ENCODE measurements around the gene BRAP.
"Not testable (repeated sequence)": the region's sequence is repeated elsewhere in the genome, so short reads cannot be mapped to it uniquely, and the experiment has no call there.

The BRAP gene

DNA sequence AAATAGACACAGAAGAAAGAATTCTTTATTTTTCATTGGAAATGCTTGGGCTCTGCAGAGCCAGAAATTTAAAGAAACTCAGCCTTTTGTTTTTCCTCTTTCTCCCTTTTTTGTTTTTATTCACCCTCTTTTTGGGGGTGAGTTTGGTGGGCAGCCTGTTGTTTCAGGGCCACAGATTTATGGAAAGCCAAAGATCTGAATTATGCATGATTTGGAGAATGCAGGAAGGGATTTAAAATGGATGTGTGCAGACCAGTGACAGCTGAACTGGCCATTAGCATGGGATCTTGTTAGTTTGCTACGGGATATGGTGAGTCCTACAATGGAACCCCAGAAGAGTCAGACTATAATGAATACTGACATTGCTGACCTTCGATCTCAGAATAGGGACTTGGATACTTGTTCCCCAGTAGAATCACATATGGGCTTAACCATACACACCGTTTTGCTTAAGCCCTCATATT lies 79.0 kb downstream of the BRAP start:
- DNase-seq = no peak

DNA sequence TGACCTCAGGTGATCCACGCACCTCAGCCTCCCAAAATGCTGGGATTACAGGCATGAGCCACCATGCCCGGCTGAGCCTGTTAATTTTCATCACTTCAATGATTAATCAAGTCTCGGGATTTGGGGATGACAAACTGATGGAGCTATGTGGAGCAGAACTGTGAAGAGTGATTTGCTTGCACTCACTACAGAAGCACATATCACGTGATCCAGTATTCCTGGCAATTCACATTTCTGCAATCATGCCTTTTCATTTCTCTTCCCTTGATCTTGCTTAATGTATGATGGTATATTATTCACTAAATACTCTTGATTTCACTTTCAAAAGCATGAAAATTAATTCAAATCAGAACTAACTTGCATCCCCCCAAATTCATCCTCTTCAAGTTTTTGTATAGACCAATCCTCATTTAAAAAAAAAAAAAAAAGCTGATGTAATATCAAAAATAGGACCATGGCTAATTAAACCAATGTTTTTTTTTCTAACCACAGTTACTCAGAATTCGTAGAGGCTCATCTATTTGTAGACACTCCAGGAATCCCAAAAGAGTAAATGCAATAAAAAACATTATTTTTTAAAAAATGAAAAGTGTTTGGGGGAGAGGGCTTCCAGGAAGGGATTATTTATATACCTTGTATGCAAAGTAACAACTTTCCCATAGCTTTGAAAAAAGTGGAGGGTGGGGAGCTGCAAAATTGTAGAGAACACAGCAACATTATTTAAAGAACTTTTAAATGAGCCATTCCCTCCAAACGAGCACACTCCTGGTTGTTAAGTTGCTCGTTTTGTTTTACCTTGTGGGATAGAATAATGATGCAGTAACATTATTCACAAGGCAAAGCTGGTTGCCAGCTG lies 79.6 kb downstream of the BRAP start:
- no peak for DNase-seq

DNA sequence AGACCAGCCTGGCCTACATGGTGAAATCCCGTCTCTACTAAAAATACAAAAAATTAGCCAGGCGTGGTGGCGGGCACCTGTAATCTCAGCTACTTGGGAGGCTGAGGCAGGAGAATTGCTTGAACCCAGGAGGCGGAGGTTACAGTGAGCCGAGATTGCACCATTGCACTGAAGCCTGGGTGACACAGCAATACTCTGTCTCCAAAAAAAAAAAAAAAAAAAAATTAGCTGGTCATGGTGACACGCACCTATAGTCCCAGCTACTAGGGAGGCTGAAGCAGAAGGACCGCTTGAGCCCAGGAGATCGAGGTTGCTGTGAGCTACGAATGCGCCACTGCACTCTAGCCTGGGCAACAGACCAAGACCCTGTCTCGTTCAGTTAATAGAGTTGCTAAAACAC lies 82.9 kb downstream of the BRAP start:
- DNase-seq = not testable (repeated sequence)

DNA sequence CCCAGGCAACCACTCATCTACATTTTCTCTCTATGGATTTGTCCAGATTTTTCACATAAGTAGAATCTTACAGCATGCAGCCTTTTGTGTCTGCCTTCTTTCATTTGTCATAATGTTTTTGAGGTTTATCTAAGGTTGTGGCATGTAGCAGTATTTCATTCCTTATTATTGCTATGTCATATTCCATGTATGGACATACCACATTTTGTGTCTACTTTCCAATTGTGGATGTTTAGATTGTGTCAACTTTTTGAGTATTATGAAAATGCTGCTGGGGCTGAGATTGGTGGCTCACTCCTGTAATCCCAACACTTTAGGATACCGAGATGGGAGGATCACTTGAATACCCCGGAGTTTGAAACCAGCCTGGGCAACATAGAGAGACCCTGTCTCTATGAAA lies 83.4 kb downstream of the BRAP start:
- no peak for DNase-seq

DNA sequence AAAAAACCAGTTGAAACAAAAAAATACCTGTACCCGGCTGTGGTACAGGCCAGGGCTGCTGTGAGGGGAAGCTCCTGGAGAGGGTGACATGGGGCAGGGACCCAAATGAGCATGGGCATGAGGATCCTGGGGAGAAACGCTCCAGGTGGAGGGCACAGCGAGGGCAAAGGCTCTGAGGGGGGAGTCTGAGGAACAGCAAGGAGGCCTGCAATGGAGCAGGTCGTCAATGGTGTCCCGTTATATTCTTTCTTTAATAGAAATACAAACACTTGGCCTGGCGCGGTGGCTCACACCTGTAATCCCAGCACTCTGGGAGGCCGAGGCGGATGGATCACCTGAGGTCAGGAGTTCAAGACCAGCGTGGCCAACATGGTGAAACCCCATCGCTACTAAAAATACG lies 84.8 kb downstream of the BRAP start:
- DNase-seq = not testable (repeated sequence)

DNA sequence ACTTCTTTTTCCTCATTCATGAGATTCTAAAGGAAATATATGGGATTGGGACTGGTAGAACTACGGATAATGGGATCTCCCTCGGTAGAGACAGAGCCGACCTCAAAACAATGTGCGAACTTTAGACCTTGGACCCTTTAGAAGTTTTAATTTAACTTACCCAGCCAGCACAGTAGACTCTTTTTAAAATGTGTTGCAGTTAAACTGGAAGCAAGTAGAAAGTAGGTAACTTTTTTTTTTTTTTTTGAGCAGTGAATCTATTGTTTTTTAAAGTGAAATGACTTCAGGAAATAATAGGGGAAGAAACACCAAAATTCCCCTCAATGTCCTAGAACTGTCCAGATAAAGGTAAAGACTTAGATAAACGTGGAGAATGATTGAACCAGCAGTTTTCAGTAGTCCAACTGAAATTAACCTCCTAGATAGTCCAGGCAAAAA lies 85.5 kb downstream of the BRAP start:
- no peak for DNase-seq

DNA sequence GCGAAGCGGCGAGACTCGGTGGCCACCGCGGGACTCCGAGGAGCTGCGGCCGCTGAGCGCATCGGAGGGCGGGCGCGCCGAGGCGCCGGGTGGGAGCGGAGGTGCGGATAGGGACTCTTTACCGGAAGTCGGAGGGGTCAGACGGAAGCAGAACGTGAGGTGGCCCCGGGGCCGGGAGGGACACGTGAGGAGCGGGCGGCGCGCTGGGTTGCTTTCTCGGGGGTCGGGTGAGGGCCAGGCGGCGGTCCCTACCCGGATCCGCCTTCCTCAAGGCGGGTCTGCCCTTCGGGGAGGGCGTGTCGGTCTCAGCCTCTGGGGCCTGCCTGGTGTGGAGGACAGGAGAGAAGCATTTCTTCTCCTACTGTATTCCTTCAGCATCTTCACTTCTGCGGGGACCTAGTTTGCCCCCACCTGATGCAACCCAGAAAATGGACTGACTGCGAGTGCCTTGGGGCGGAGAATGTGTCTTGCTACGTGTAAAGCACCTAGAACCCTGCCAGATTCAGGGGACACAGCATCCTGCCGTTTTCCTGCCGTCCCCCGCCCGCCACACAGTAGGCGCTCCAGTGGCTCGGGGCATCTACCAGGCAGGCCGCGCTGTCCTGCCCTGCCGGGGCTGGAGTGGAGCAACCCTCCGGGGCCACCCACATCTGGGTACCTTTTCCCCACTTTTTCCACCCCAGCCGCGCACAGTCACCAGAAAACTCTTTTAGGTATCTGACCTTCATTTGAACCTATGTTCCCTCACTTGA lies 86.1 kb downstream of the BRAP start:
- DNase-seq = peak; percentile 70

DNA sequence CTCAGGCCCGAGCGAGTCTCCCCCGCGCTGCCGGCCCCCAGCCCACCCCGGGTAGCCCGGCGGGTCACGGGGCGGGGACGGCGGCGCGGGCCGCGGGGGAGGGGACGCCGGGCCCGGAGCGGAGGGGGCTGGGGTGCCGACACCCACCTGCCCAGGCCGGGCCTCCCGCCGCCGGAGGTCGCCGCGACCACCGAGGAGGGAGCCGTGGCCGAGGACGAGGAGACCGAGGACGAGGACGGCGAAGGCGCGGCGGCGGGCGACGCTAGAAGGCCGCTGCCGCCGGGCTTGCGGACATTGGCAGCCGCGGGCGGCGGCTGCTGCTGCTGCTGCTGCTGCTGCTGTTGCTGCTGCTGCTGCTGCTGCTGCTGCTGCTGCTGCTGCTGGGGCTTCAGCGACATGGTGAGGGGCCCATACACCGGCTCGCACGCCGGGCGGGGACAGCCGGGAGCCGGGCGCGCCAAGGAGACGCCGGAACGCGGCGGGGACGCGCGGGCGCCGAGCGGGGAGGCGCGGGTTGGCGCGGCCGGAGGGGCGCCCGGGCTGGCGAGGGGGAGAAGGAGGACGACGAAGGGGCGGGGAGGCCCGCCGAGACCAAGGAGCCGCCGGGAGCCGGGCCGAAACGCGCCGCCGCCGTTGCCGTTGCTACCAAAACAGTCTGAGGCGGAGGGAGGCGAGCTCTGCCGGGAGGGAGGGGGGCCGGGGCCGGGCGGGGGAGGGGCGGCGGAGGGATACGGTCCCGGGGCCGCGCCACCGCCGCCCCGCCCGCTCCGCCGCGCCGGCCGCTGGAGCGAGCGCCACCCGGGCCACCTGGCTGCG lies 86.9 kb downstream of the BRAP start, which contains the start of gene ATXN2:
TSS of gene ATXN2 (minus strand) at position 679 of the 816 bp plus-strand sequence. CDS start at position 398, 281 bp downstream.
- DNase-seq = peak; percentile 26

DNA sequence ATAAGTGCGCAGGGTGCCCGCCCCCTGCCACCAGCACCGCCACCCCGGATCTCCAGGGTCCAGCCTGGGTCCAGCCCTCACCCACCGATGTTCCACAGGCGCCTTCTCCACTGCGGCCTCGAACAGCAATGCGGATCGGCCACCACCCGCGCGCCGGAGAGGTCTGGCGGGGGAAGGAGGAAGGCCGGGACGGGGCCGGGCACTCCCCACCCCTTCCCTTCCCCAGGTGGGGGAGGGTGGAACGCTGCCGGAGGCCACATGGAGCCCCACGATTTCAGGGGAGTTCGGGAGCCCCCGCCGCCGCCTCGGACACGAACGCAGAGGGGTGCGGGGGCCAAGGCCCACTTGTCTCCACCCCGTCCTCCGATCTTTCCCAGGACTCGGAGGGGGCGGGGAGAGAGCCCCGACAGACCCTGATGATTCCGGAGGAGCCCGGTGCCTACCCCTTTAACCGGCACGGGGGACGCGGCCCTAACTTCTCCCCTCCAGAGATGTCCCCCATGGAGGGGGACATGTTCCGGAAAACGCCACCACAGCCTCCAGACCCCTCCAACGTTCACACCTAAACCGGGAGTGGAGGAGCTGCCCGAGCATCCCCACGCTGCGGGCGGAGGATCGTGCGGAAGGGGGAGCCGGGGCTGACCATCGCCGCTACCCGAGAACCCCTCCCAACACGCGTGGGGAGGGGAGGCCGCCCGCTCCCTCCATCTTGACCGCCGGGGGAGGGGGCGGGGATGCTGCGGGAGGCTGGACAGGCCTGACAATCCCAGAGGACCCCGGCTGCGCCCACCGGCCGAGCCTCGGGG lies 87.7 kb downstream of the BRAP start:
- DNase-seq = no peak

DNA sequence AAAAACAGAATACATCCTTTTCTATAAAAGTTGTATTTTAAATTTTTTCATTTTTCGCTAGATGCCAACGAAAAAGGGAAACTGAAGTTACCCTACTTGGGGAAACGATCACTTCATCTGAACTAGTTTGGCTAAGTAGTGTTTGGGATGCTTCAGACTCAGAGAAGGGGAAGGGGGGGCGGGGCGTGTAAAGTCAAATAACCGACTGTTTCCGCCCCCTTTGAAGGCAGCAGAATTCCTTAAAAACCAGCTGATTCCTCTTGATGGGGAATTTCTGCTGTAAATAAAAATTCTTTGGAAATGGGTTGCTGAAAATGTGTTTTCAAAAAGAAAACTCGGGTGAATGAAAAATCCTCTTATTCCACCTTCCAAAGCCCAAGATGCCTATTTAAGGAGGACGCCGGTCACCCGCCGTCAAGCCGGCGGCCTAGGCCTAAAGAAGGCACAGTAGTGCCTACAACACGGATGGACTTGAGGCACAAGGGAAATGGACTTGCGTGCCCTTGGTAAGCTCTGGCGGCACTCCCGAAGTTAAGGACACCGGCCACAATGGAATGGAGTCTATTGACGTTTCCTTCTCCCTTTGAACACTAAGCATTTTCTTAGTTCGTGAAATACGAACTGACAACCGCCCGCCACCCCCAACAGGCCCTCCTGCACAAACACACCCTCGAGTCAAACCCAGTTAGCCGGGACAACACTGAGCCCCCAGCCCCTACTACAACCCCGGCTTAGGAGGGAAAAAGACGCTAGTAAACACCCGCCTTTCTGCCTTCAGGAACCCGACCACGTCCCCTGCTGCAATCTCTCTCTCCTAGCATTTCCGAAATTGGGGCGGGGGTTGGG lies 88.5 kb downstream of the BRAP start:
- peak; percentile 4 for DNase-seq

DNA sequence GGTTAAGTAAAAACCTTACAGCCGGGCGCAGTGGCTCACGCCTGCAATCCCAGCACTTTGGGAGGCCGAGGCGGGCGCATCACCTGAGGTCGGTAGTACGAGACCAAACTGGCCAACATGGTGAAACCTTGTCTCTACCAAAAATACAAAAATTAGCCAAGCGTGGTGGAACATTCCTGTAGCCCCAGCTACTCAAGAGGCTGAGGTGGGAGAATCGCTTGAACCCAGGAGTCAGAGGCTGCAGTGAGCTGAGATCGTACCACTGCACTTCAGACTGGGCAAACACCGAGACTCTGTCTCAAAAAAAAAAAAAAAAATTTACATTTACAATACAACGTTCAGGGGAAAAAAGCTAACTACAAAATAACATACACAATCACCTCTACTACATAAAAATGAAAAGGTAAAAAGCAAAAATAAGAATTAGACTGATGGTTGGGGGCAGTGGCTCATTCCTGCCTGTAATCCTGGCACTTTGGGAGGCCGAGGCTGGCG lies 90.4 kb downstream of the BRAP start:
- DNase-seq = not testable (repeated sequence)
